HG02763 (cell line): ENCODE results near the gene ANKRD11.
"Not testable (repeated sequence)": the region's sequence is repeated elsewhere in the genome, so short reads cannot be mapped to it uniquely, and the experiment has no call there.

Experiments
- ATAC-seq: cut with Tn5 transposase; IDR thresholded peaks from one replicate; pipeline ENCODE4 v1.9.1; 2021; ENCODE audit warnings: mild to moderate bottlenecking, moderate library complexity; ENCODE audit not compliant: unreplicated experiment

Gene ANKRD11

DNA sequence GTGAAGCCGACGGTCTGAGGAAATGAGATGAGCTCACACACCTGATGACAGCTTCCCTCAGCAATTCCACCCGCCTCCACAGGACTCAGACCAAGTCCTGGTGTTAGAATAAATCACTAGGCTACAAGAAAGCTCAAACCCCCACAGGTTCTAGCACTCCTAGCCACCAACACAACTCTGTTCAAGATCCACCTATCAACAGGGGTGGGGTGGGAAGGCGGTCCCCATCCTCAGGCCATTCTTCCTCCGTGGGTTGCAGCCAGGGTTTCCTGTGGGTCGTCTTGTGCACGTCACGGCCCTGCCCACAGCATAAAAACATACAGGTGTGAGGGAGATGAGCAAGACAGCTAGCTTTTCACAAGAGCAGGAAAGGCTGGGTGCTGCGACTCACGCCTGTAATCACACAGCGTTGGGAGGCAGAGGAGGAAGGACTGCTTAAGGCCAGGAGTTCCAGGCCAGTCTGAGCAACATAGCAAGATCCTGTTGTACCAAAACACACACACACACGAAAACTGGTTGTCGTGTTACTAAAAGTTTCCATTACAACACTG is 81.1 kb downstream of the ANKRD11 start:
- no peak for ATAC-seq

DNA sequence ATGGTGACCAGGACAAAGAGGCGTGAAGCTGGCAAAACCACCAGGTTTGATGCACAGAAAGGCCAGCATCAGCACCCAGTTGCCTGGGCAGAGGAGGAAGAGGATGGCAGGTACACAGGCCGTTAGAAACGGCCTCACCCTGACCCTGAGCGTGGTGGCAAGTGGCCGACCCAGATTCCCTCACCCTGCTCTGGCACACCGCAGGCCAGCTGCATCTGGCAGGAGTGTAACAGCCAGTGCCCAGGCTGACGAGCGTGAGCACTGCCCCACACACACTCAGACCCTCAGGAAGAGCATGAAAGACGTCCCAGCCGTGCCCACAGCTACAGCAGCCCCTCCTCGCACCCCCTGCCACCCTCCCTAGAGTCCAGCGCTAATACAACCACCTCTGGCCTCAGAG is 82.0 kb downstream of the ANKRD11 start:
- ATAC-seq, result no peak

DNA sequence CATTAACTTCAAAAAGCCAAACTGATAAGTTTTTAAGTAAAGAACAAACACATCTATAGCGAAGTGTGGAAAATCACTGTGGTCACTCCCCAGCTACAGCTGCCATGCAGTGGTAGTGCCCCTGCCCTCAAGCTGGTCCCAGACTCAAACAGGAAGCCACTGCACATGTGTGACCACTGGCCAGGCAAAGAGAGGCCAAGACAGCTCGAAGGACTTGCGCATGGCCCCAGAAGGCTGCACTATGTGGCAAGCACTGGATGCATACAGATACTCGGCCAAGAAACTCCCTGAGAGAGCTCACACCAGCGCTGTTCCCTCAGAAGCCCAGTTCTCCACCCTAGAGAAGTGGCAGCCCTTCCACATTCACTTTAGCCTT is 82.4 kb downstream of the ANKRD11 start:
- no peak for ATAC-seq

DNA sequence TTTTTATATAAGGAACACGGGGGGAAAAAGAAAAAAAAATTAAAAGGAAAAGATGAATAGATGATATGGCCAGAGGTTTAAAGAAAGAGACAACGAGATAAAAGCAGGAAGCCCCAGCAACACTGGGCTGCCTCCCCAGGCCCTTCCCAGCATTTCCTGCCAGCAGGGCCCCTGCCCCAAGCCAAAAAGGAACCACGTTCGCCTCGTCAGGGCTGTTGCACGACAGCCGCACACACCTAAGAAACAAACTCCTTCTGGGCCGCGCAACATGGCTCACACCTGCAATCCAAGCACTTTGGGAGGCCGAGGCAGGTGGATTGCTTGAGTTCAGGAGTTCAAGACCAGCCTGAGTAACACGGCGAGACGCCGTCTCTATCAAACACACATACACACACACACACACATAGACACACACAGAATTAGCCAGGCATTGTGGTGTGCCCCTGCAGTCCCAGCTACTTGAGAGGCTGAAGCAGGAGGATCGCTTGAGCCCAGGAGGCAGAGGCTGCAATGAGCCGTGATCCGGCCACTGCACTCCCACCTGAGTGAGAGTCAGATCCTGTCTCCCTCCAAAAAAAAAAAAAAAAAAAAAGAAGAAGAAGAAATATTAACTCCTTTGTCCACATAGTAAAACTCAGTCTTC is 83.0 kb downstream of the ANKRD11 start:
- no peak for ATAC-seq

DNA sequence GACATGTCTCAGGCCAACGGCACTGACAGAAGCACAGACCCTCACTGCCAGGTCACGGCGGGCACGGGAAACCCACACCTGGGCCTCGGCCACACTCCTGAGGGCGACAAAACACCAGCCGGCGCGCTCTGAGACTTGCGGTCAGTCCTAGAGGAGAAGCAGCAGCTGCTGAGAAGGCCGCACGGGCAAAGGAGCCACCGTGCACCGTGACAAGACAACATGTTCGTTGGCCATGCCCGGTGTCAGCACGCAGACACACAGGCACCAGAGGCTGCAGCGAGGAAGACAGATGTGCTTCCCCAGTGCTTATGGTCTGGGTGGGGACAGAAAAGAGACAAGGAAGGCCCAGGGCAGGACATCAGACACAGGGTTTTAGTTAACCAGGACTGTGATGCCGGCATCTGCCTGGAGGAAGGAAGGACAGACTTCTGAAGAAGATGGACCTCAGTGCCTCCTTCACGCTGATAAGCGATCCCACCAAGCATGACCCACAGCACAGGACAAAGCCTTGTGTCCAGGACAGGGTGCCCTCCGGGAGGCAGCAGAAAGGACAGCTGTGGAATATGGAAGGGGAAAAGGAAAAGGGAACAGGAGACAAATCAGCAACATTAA is 84.0 kb downstream of the ANKRD11 start:
- no peak for ATAC-seq

DNA sequence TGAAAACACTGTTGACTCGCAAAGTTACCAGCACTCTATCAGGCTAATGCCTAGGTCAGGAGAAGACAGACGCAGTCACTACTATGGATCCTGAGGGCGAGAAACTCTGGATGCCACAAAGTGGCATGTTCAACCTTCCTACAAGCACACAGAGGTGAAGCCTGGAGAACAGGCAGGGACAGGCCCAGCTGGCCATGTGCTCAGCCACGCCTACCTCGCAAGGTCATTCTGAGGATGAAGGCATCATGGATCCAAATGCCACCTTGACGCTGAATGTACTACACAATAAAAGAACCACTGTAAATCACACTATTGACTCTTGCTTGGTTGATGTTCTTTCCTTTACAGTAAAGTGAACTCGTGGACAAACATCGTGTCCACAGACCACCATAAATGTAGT is 85.8 kb downstream of the ANKRD11 start:
- no peak for ATAC-seq

DNA sequence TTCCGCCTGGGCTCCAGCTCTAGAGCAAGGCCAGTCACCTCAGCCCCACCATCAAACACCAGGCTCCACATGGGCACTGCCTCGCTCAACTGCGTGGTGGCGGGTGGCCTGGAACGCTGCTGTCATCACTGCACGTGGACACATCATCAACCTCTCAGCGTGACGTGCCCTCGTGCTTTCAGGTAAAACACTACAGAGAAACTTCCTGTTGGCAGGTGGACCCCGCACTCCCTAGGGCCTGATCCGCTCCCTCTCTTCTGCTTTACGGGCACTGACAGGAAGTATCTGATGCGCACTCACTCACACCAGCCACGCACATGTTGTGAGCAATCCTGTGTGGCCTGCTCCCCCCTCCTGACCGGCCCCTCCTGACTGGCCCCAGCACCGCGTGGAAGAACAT is 87.4 kb downstream of the ANKRD11 start:
- ATAC-seq, result no peak

DNA sequence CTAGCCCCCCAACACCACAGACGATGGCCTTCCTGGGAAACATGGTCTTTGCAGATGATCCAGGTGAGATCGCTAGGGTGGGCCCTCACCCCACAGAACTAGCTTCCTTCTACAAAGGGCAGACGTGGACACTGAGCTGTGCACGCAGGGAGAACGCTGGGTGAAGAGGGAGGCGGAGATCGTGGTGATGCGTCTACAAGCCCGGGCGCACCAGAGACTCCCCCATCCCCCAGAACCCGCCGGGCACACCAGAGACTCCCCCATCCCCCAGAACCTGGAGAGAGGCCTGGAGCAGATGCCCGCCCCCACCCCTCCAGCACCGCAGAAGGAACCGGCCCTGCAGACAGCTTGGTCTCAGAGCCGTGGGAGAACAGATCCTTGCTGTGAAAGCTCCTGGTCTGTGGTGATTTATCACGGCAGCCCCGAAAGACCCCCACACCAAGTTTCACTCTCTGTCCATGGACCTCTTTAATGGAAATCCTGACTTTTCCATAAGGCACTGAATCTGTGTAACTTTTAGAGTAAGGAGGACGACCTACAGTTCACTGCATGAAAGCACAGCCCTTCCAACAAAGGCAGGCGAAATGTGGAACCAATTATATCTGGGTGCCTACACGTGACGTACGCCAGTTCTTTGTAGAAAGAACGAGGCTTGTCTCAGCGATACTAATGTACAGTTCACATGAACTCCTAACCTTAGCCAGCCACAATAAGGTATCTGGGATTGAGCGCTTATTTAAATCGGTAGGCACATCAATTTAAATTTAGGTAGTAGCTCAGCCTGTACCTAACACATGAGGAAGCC is 88.5 kb downstream of the ANKRD11 start:
- ATAC-seq, result no peak

DNA sequence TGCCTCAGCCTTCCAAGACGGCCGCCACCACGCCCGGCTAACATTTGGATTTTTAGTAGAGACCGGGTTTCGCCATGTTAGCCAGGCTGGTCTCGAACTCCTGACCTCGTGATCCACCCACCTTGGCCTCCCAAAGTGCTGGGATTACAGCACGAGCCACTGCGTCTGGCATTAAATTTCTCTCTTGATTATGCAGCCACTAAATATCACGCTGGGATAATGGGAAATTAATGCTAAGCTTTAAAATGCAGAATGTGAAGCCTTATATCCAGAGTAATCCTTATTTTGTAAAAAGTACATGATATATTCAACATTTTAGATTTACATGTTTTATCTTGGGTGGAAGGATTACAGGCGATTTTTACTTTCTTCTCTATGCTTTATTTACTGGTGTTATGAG is 89.2 kb downstream of the ANKRD11 start:
- no peak for ATAC-seq

DNA sequence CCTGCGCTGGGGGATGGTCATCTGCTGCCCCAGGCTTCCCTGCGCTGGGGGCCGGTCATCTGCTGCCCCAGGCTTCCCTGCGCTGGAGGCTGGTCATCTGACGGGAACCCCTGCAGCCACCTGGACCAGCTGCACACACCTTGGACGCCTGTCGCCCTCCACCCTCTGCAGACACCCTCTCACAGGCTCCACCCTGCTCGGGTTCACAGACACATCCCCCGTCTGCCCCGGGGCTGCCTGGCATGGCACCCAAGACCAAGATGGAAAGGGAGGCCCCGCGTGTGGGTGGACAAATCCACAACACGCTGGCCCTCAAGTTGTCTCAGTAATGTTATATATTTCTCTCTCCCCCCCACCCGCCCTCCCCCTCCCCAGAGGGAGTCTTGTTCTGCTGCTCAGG is 89.6 kb downstream of the ANKRD11 start:
- ATAC-seq, result no peak

DNA sequence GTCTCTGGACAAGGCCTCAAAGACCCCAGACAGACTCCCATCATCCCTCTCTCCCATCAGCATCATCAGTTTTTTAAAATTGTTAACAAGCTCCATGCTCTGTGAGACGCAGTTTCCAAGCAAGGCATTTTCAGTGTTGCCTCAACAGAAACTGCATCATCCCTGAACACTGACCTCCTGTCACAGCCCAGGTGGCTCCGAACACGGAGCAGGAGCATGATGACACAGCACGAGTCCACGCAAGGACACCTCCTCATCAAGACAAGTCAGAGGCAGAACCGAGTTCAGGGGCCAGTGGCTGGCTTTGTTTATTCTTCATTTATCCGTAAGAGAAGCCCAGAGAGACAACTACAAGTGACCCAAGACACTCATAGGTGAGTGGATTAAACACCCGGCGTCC is 91.4 kb downstream of the ANKRD11 start:
- ATAC-seq, result no peak

DNA sequence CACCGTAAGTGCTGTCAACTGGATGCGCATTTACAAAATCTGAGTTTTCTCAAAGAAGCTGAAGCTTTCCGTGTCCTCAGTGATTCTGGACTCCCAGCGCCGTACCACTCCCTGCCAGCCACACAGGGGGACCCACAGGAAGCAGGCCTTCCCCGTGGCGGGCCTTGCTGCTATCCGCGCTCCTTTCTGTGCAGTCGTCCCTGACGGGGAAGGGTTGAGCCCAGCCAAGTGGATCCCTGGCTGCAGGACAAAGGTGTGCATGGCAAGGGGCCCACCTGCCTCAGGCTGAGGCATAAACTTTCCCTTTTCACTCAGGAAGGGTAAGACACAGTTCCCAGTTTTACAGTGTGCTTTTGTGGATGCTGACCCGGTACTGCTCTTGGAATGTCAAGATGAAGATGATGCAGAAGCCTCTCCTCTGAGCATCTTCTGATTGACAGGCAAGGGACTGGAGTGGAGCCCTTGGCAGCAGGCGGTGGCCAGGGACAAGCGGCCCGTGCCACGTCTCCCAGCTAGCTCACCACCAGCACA is 93.0 kb downstream of the ANKRD11 start:
- no peak for ATAC-seq

DNA sequence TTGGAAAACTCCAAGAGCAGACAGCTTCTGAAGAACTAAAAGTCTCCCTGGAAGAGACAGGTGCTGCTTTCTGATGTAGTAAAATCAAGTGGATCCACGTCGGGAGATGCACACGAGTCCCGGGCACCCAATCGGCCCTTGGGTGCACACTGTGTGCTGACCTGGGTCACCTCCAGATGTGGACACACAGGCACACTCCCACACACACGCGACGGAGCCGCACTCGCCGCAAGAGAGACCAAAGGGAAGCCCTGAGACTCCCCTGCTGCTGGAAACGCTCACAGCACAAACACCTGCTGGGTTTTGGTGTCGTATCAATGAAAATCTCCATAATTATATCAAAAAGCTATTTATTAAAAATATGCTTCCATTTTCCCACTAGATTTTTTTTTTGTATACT is 94.2 kb downstream of the ANKRD11 start:
- ATAC-seq, result no peak

DNA sequence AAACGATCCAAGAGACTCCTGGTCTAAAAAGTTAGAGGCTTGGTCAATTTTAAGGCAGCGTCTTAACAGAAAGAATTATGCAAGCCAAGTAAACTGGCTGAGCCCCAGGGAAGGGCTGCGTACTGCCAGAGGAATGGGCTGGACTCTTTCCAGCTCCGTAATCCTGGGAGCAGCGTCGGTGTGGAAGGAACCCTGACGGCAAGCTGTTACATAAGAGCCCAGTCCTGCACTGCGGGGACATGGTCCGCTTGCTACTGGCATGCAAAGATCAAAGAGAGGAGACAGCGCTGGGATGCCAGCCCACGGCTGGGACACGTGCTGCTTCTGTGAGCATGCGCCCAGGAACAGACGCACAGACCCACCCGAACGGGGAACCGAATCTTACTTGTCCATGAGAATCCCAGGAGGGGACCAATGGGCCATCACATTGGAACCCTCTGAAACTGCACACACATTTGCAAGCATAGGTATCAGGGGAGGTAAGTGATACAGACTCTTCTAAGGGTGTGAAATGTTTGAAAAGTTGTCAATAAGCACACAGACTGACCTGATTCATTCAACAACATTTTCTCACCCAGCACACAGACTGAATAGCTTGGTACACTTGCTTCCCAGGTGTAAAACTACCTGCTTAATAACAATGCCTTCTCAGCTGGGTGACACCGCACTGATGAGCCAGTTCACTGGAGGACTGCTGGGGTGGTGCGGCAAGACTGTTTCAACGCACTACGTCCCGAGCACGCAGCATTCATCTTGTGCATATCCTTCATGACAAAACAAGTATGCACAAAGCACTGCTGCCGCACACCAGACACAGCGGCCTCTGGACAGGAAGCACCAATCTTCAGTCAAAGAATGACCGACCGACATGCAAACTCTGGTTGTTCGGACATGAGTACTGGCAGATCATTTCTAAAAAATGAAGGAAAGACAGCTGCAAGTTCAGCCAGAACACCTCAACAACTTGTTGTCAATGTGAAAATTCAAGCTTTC is 94.9 kb downstream of the ANKRD11 start:
- no peak for ATAC-seq

DNA sequence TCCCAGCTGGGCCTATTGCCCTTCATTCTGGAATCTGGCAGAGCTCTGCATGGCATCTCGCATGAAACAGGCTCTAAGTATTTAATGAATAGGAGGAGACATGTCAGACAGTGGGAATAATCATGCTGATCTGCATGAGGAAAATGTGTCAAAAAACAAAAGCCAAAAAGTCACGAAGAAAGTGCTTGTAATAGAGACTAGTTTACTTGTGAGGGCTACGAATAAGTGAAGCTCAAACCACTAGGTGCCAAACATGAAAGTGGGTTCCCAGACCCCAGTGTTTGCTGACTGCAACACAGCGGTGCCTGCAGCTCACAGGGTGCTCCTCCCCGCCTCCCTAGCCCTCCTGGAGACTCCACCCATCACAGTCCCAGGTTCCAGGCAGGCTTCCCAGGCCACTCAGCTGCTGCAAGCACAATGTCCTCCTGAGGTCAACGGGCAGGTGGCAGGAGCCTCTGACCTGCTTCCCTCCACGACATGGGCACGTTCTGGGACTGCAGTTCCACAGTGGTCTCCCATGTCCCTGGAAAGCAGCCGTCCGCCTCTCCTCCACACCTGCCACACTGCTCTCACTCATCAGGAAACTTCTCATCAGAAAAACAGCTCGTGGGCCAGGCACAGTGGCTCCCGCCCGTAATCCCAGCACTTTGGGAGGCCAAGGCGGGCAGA is 96.5 kb downstream of the ANKRD11 start:
- no peak for ATAC-seq

DNA sequence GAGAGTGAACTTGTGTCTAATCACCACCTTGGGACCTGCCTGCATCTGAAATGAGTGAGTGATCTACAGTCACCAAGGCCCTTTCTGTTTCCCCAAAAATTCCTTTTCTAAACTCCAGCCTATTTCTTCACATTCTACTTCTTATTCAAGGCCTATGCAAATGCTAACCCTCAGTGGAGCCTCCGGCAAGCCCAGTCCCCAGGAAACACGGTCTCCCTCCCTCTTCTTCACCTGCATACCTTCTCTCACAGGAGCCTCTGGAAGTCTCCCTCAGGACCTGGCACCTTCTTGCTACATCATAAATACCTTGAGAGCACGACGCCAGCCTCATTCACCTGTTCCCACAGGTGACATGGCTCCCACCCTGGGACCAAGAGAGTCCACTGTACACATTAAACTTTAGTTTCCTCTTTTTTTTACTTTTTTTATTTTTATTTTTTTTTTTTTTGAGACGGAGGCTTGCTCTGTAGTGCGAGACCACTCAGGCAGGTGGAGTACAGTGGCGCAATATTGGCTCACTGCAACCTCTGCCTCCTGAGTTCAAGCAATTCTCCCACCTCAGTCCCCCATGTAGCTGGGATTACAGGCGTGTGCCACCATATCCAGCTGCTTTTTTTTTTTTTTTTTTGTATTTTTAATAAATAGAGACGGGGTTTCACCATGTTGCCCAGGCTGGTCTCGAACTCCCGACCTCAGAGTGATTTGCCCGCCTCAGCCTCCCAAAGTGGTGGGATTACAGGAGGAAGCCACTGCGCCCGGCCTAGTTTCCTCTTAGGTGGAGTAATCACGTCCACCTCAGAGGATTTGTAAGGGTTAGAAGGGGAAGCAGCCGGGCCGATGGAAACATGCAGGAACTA is 97.3 kb downstream of the ANKRD11 start:
- no peak for ATAC-seq

DNA sequence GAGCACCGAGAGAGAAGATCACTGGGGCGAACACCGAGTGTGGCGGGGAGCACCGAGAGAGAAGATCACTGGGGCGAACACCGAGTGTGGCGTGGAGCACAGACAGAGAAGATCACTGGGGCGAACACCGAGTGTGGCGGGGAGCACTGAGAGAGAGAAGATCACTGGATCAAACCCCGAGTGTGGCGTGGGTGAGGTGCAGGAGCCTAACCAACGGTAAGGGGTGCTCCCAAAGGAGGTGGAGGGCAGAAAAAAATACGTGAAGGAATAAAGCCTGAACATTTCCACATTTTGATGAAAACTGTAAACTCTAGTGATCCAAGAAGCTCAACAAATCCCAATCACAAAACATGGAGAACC is 100.2 kb downstream of the ANKRD11 start:
- ATAC-seq, result not testable (repeated sequence)

DNA sequence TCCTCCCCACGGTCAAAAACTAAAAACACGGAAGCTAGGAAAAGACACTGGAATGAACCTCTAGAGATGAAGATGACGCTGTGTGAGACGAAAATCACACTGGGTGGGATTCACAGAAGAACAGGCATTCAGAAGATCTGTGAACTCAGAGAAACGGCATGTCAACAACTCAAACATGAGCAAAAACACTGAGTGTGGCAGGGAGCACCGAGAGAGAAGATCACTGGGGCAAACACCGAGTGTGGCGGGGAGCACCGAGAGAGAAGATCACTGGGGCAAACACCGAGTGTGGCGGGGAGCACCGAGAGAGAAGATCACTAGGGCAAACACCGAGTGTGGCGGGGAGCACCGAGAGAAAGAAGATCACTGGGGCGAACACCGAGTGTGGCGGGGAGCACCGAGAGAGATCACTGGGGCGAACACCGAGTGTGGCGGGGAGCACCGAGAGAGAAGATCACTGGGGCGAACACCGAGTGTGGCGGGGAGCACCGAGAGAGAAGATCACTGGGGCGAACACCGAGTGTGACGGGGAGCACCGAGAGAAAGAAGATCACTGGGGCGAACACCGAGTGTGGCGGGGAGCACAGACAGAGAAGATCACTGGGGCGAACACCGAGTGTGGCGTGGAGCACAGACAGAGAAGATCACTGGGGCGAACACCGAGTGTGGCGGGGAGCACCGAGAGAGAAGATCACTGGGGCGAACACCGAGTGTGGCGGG is 100.7 kb downstream of the ANKRD11 start:
- not testable (repeated sequence) for ATAC-seq
